RWPE1 (cell line): Measurements from ENCODE around the gene ACP7.

ENCODE experiments used
- CTCF ChIA-PET: fragments of 350-600 bp; sonication (Branson Sonifier 250); formaldehyde crosslinking; extraction: SDS; loops from one replicate; lab custom pipeline; 2021; lab: Yijun Ruan, JAX
- POLR2A ChIA-PET: fragments of 400-600 bp; formaldehyde crosslinking; extraction: SDS; loops from one replicate; lab custom pipeline; 2020; ENCODE audit warnings: antibody characterized with exemption; ENCODE audit not compliant: low non-redundant PET; lab: Yijun Ruan, JAX
- DNase-seq: peaks from one replicate; pipeline ENCODE4 v3.0.0; 2012; ENCODE audit warnings: low spot score
- H3K27ac ChIP-seq: fragments of 450-650 bp; 2 replicates; pipeline ENCODE4 v1.5.1; 2017
- CTCF ChIP-seq: fragments of 450-650 bp; conservative IDR thresholded peaks from 2 replicates; pipeline ENCODE4 v1.5.1; 2017; ENCODE audit warnings: low read depth, mild to moderate bottlenecking

ACP7 gene

GRCh38 chr19:39099341-39099740 lies 15.2 kb downstream of the ACP7 start:
- no peak overlapping the region for H3K27ac ChIP-seq
- TF ChIP-seq CTCF, result no peak
- no peak for DNase-seq
- ChIA-PET POLR2A (no interaction called here), CTCF (interaction anchor here (0.5 to 0.8 kb wide), 3 partner anchors 11 to 98 kb away, joined by 4 to 9 read pairs (median 5); no protein-coding TSS in a partner anchor)

GRCh38 chr19:39100500-39101166 lies 16.5 kb downstream of the ACP7 start:
- ChIA-PET POLR2A (no interaction called here), CTCF (interaction anchor here (0.8 kb wide), 1 partner anchor 55 kb away, joined by 3 read pairs; no protein-coding TSS in a partner anchor)
- H3K27ac ChIP-seq, result no peak overlapping the region
- TF ChIP-seq CTCF, result no peak
- DNase-seq, result no peak

GRCh38 chr19:39103151-39103550 lies 19.0 kb downstream of the ACP7 start:
- ChIA-PET CTCF (no interaction called here), POLR2A (no interaction called here)
- TF ChIP-seq CTCF, result no peak
- H3K27ac ChIP-seq, result no peak overlapping the region
- no peak for DNase-seq

GRCh38 chr19:39104186-39104596 lies 20.0 kb downstream of the ACP7 start:
- CTCF ChIA-PET, result no interaction called here
- no peak for TF ChIP-seq CTCF
- POLR2A ChIA-PET, result no interaction called here
- no peak for DNase-seq
- no peak overlapping the region for H3K27ac ChIP-seq

GRCh38 chr19:39106194-39106593 lies 22.0 kb downstream of the ACP7 start:
- CTCF ChIA-PET, result no interaction called here
- DNase-seq, result no peak
- H3K27ac ChIP-seq, result no peak overlapping the region
- POLR2A ChIA-PET, result no interaction called here
- no peak for TF ChIP-seq CTCF

GRCh38 chr19:39109641-39110040 lies 25.5 kb downstream of the ACP7 start:
- no peak for TF ChIP-seq CTCF
- DNase-seq, result no peak
- POLR2A ChIA-PET, result no interaction called here
- CTCF ChIA-PET, result interaction anchor here (0.6 to 1.3 kb wide), 9 partner anchors 15 to 239 kb away, joined by 3 to 9 read pairs (median 4); no protein-coding TSS in a partner anchor
- H3K27ac ChIP-seq, result no peak overlapping the region
